GM13977 (cell line): ENCODE data around the gene CGB2.

Source experiments
- DNase-seq: peaks from one replicate; pipeline ENCODE4 v3.0.0; 2012; ENCODE audit warnings: low spot score
- in situ Hi-C: fragments of 300-500 bp; cut with MboI; formaldehyde crosslinking; loops from one replicate; pipeline ENCODE4 v1.12.0; 2022; ENCODE audit warnings: low sequenced_read_pairs, low pct_unique_long_range_greater_than_20kb, mixed read lengths, inconsistent platforms; ENCODE audit not compliant: unreplicated experiment
- TF ChIP-seq, protein P1 (sequence below): IDR thresholded peaks from 2 replicates; pipeline ENCODE4 v1.5.1; 2012; ENCODE audit warnings: mild to moderate bottlenecking, control low read depth; ENCODE audit not compliant: insufficient read depth; ENCODE audit errors: extremely low read depth, missing control alignments

The CGB2 gene

DNA sequence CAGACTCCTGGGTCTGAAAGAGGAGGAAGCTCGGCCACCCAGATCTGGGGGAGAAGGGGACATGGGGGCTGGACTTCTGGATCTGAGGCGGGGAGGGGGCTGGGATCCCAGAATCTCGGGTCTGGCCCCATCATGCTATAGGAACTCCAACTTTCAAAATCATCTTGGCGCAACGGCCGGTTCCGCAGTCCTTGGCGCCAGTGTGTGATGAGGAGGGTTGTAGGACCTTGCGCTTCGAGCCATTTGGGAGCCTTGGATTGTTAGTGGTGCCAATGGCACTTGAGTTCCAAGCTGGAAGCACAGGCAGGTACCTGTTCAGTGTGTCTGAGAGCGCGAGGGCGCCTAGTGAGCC lies 37.7 kb upstream of the CGB2 start:
- in situ Hi-C loops: no loop called here
- no peak for DNase-seq
- TF ChIP-seq, protein P1, sequence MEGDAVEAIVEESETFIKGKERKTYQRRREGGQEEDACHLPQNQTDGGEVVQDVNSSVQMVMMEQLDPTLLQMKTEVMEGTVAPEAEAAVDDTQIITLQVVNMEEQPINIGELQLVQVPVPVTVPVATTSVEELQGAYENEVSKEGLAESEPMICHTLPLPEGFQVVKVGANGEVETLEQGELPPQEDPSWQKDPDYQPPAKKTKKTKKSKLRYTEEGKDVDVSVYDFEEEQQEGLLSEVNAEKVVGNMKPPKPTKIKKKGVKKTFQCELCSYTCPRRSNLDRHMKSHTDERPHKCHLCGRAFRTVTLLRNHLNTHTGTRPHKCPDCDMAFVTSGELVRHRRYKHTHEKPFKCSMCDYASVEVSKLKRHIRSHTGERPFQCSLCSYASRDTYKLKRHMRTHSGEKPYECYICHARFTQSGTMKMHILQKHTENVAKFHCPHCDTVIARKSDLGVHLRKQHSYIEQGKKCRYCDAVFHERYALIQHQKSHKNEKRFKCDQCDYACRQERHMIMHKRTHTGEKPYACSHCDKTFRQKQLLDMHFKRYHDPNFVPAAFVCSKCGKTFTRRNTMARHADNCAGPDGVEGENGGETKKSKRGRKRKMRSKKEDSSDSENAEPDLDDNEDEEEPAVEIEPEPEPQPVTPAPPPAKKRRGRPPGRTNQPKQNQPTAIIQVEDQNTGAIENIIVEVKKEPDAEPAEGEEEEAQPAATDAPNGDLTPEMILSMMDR: no peak

GRCh38 chr19:48997972-48998371 lies 33.7 kb upstream of the CGB2 start:
- no peak for DNase-seq
- TF ChIP-seq, protein P1: peak; percentile 71
- in situ Hi-C loops: no loop called here

DNA sequence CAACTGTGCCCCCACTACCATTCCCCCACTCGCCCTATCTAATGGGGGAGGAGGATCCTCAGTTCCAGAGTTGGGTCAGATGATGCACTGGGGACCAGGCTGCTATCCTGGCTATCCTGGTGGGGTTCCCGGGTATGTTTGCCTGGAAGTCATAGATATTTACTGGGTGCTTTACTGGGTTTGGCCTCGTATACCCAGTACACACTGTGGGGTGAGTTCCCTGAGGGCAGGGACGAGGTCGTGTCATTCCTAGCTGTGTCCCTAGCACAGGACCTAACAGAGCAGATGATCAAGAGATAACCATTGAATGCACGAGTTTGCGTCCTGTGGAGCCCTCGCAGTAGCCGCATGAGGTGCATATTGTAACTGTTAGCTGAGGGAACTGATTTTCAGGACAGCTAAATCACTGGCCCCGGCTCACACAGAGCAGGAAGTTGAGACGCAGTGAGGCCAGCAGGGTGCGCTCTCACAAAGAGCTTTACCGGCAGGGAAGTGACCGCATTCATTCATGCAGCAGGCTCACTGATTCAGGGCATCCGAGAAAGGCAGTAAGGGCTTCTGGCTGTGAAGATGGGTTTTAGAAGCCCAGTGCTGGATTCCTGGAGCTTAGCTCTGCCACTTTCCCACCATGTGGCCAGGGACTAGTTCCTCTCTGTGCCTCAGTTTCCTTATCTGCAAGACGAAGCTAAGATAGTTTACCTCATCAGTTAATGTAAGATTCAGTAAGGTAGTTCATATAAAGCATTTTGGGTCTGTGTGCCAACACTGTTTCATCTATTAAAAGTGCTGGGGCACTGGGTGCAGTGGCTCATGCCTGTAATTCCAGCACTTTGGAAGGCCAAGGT lies 32.0 kb upstream of the CGB2 start:
- in situ Hi-C loops: no loop called here
- DNase-seq: peak; percentile 67
- TF ChIP-seq, protein P1: peak; percentile 78

DNA sequence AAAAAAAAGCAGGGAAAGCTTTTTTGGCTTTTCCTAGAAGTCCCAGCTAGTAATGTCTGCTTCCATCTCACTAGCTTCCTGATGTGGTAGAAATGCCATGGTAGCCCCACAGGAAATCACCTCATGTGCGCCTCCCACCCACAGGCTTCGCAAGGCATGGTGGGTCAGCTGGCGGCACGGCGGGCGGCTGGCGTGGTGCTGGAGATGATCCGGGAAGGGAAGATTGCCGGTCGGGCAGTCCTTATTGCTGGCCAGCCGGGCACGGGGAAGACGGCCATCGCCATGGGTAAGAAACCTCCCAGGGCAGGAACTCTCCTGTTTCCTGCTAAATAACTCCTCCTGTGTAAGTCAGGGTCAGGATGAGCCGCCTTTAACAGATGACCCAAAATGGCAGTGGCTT lies 27.6 kb upstream of the CGB2 start:
- in situ Hi-C loops: no loop called here
- no peak for DNase-seq
- TF ChIP-seq, protein P1: no peak

DNA sequence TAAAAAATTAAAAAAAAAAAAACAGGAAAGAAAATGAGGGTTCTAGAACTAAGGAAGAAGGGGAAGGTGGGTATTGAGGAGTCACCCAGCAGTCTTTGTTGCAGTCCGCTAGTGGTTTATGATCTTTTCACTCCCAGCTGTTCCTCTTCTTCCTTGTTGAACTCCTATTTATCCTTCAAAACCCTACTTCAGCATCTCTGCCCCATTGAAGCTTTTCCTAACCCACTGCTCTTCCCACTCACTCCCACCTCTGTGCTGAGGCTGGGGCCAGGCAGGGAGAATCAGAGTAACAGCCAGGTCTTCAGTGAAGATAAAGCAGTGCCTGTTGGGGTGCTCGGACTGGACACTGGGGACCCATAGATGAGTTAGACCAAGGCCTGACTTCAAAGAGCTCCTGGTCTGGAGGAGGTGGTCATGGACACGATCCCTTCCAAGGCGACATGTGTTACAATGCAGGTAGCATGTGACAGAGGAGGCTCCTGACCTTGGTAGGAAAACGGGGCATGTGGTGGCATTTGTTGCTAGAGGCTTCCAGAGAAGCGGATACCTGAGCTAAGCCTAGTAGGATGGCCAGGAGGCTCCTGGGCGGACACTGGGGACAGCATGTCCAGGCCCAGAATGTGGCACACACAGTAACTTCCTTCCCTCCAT lies 26.6 kb upstream of the CGB2 start:
- in situ Hi-C loops: no loop called here
- TF ChIP-seq, protein P1: no peak
- no peak for DNase-seq

DNA sequence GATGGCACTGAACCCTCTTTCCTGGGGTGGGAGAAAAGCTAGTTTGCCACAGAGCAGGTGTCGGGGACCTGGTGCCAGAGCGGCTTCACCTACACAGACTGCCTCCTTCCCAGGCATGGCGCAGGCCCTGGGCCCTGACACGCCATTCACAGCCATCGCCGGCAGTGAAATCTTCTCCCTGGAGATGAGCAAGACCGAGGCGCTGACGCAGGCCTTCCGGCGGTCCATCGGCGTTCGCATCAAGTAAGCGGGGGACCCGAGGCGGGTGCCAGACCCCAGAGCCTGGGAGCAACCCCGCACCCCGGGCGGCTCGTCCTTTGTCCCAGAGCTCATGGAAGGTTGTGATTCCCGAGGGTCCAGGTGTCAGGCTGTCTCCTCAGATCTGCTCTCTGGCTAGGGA lies 24.8 kb upstream of the CGB2 start:
- no peak for DNase-seq
- in situ Hi-C loops: no loop called here
- TF ChIP-seq, protein P1: no peak
